CD14-positive monocyte (primary cell): ENCODE measurements around the gene AZGP1. TPM values are rescaled to one million over a fixed set of nuclear protein-coding genes. Genes with fewer than 3 reads are reported as not detected.

Experiments used
- DNase-seq, 3 donors: peaks; one replicate each; pipeline ENCODE4 v3.0.0-alpha.2; 2011 to 2022
- H2AFZ ChIP-seq: 2 replicates; pipeline ENCODE4 v1.6.0; 2012; ENCODE audit warnings: mild to moderate bottlenecking, low read depth, low read length, inconsistent platforms; ENCODE audit not compliant: insufficient read depth, poor library complexity, severe bottlenecking
- H3K27ac ChIP-seq, 2 donors: 1 replicate in 1 of 2; 2 replicates in 1 of 2; pipeline ENCODE4 v1.5.1; 2012 to 2013; ENCODE audit warnings: low read length in 2 of 2, control low read depth in 1 of 2, inconsistent platforms in 1 of 2, low read depth in 1 of 2, mild to moderate bottlenecking in 1 of 2
- H3K27me3 ChIP-seq, 2 donors: one replicate each; pipeline versions ENCODE4 v1.6.0 to v1.6.1; 2011 to 2013; ENCODE audit warnings: low read length in 2 of 2; ENCODE audit not compliant: control insufficient read depth in 2 of 2, insufficient read depth in 2 of 2
- H3K36me3 ChIP-seq, 2 donors: replicated peaks in 1 of 2; 1 replicate in 1 of 2; 2 replicates in 1 of 2; pipeline versions ENCODE4 v1.5.1 to v1.6.1; 2012 to 2013; ENCODE audit warnings: low read length in 2 of 2, control low read depth in 1 of 2, inconsistent platforms in 1 of 2, mild to moderate bottlenecking in 1 of 2; ENCODE audit not compliant: insufficient read depth in 2 of 2, control insufficient read depth in 1 of 2
- H3K4me1 ChIP-seq, 2 donors: 1 replicate in 1 of 2; 2 replicates in 1 of 2; pipeline versions ENCODE4 v1.5.1 to v1.6.1; 2012 to 2013; ENCODE audit warnings: low read length in 2 of 2, control low read depth in 1 of 2, inconsistent platforms in 1 of 2, mild to moderate bottlenecking in 1 of 2, moderate library complexity in 1 of 2; ENCODE audit not compliant: insufficient read depth in 2 of 2, control insufficient read depth in 1 of 2
- H3K4me2 ChIP-seq: replicated peaks from 2 replicates; pipeline ENCODE3; 2012; ENCODE audit warnings: low read length, moderate library complexity, mild to moderate bottlenecking; ENCODE audit not compliant: poor library complexity, severe bottlenecking; ENCODE audit errors: extremely low read depth
- H3K4me3 ChIP-seq, 3 experiments: fragments of 200-600 bp in 1 of 3; sonication (generic) in 1 of 3; replicated peaks in 1 of 3; 1 replicate in 2 of 3; 2 replicates in 1 of 3; pipeline ENCODE4 v1.5.1; 2011 to 2013; ENCODE audit warnings: low read length in 3 of 3, mild to moderate bottlenecking in 3 of 3, control low read depth in 2 of 3, low read depth in 2 of 3, inconsistent platforms in 1 of 3, moderate library complexity in 1 of 3
- H3K79me2 ChIP-seq: 2 replicates; pipeline ENCODE4 v1.6.0; 2012; ENCODE audit warnings: mild to moderate bottlenecking, control low read depth, inconsistent platforms, low read length, moderate library complexity; ENCODE audit not compliant: insufficient read depth
- H3K9ac ChIP-seq: 2 replicates; pipeline ENCODE4 v1.6.0; 2017; ENCODE audit warnings: low read length, mild to moderate bottlenecking; ENCODE audit not compliant: insufficient read depth, poor library complexity, severe bottlenecking
- H3K9me3 ChIP-seq, 2 donors: replicated peaks in 1 of 2; 1 replicate in 1 of 2; 2 replicates in 1 of 2; pipeline versions ENCODE4 v1.5.1 to v1.6.1; 2012 to 2013; ENCODE audit warnings: low read length in 2 of 2, control low read depth in 1 of 2; ENCODE audit not compliant: control insufficient read depth in 1 of 2, insufficient read depth in 1 of 2
- H4K20me1 ChIP-seq: 2 replicates; pipeline ENCODE4 v1.6.0; 2012; ENCODE audit warnings: mild to moderate bottlenecking, low read length, control low read depth, moderate library complexity; ENCODE audit not compliant: insufficient read depth
- H3K27ac Mint-ChIP-seq, 7 donors: one replicate each; pipeline ENCODE4 v1.8.0; 2020; ENCODE audit warnings: mild to moderate bottlenecking in 7 of 7, mixed read lengths in 7 of 7, moderate library complexity in 6 of 7, inconsistent platforms in 2 of 7
- H3K27me3 Mint-ChIP-seq, 3 donors: one replicate each; pipeline ENCODE4 v1.8.0; 2021 to 2022; ENCODE audit warnings: low read depth in 3 of 3, mild to moderate bottlenecking in 3 of 3, mixed read lengths in 3 of 3, moderate library complexity in 3 of 3, inconsistent platforms in 1 of 3
- H3K36me3 Mint-ChIP-seq, 2 donors: one replicate each; pipeline ENCODE4 v1.8.0; 2020; ENCODE audit warnings: mixed read lengths in 2 of 2, inconsistent platforms in 1 of 2, mild to moderate bottlenecking in 1 of 2
- H3K4me1 Mint-ChIP-seq: one replicate; pipeline ENCODE4 v1.8.0; 2020; ENCODE audit warnings: mild to moderate bottlenecking, mixed read lengths
- H3K4me3 Mint-ChIP-seq, 2 donors: one replicate each; pipeline ENCODE4 v1.8.0; 2020; ENCODE audit warnings: mild to moderate bottlenecking in 2 of 2, mixed read lengths in 2 of 2, moderate library complexity in 1 of 2
- H3K9me3 Mint-ChIP-seq, 7 donors: one replicate each; pipeline ENCODE4 v1.8.0; 2020 to 2022; ENCODE audit warnings: mixed read lengths in 7 of 7, mild to moderate bottlenecking in 6 of 7, moderate library complexity in 6 of 7, inconsistent platforms in 2 of 7
- CTCF ChIP-seq: fragments of 200-600 bp; IDR thresholded peaks from one replicate; pipeline ENCODE4 v1.8.0; 2022; ENCODE audit warnings: antibody characterized with exemption, mild to moderate bottlenecking
- WGBS: methylation state at CpG from one replicate; pipeline ENCODE4 v1.1.5; 2013; ENCODE audit warnings: missing lambda C conversion rate; ENCODE audit not compliant: insufficient coverage; 5-methylcytosine and 5-hydroxymethylcytosine counted together
- intact Hi-C, 2 donors: fragments of 100-400 bp; cut with micrococcal nuclease; formaldehyde crosslinking; loops; one replicate each; pipeline versions ENCODE4 v1.15.0 to v1.15.1; 2023
- polyA plus RNA-seq, 3 donors: library from polyadenylated mRNA; depleted of rRNA in 1 of 3; unstranded in 2 of 3; stranded (reverse) in 1 of 3; fragments of 300-500 nt in 2 of 3; fragments of >200 nt in 1 of 3; fragmentation: Illumina TruSeq in 2 of 3; gene quantifications; 1 replicate in 2 of 3; 2 replicates in 1 of 3; pipeline ENCODE4 v1.2.3, GENCODE V29; 2012 to 2021
- small RNA-seq: library from RNA; depleted of rRNA; stranded (forward); fragments of <200 nt; gene quantifications from one replicate; pipeline ENCODE3, GENCODE V24; 2012; ENCODE audit warnings: low read depth; ENCODE audit not compliant: insufficient read length

AZGP1 gene
- polyA plus RNA-seq, 3 donors = not detected

DNA sequence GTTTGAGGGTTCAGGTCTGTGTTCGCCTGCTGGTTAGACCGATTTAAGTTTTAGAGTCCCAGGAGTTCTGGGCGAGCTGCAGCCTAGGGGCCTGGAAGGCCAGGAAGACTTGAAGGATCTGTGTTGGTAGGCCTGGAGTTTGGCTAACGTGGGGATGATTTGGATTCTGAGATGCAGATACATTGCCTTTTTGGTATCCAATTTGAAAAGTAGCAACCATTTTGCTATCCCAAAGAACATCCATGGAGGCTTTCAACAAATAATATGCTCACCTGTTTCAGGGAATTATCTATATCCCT is 56.1 kb downstream of the AZGP1 start:
- Mint-ChIP-seq H3K9me3 (peaks cover 0 to 3% (median 0%) of the 10 kb centered on the region in 7 donors), H3K4me3 (peak overlapping the region; percentile 87 to 94), H3K27ac (peak overlapping the region; percentile 93 to 97 (median 96)), H3K36me3 (peaks cover 36 to 37% of the 10 kb centered on the region in 2 donors), H3K27me3 (peaks cover 2 to 3% (median 3%) of the 10 kb centered on the region in 3 donors), H3K4me1 (peaks cover 33% of the 10 kb centered on the region)
- H2AFZ ChIP-seq = peak overlapping the region; percentile 96
- H3K27ac ChIP-seq = peak overlapping the region; percentile 90 to 91
- H3K4me1 ChIP-seq = peaks cover 28 to 38% of the 10 kb centered on the region in 2 donors
- peaks cover 37% of the 10 kb centered on the region for H4K20me1 ChIP-seq
- H3K9ac ChIP-seq = peak overlapping the region; percentile 94
- 71% methylated on average over 1 of the region's 4 CpGs for WGBS
- DNase-seq = no peak
- H3K36me3 ChIP-seq = peaks cover 18 to 26% of the 10 kb centered on the region in 2 donors
- no peaks in the 10 kb centered on the region for H3K9me3 ChIP-seq
- peak overlapping the region; percentile 57 to 85 (median 68) for H3K4me3 ChIP-seq
- H3K79me2 ChIP-seq = peaks cover 45% of the 10 kb centered on the region
- peak overlapping the region; percentile 88 for H3K4me2 ChIP-seq
- H3K27me3 ChIP-seq = no peaks in the 10 kb centered on the region
- no peak for TF ChIP-seq CTCF
- intact Hi-C loops = loop anchor here (5.0 to 10.0 kb wide), 2 partner anchors 135 to 208 kb away; partner anchors contain the start of gene MBLAC1 (in 1 of the 2)

- Histone ChIP-seq H2AFZ (peak within 1 kb of the TSS; percentile 96), H3K4me1 (peaks cover 28 to 38% of the 10 kb centered on the region in 2 donors)
Observed at GRCh38 chr7:99918959-99919813, 56.6 kb downstream of the AZGP1 start, which contains the start of gene TRIM4. Gene TRIM4 (minus strand): TSS chr7:99919530. CDS start chr7:99919401, 129 bp downstream.

More at GRCh38 chr7:99918959-99919813, 56.6 kb downstream of the AZGP1 start, which contains the start of gene TRIM4:
- Histone ChIP-seq H3K27ac (peak within 1 kb of the TSS; percentile 90 to 91), H3K4me2 (peak within 1 kb of the TSS; percentile 88), H3K27me3 (no peaks in the 10 kb centered on the region), H3K9ac (peak within 1 kb of the TSS; percentile 94), H3K36me3 (peaks cover 18 to 26% of the 10 kb centered on the region in 2 donors), H3K9me3 (no peaks in the 10 kb centered on the region), H3K79me2 (peaks cover 51% of the 10 kb centered on the region), H4K20me1 (peaks cover 42% of the 10 kb centered on the region), H3K4me3 (peak within 1 kb of the TSS; percentile 57 to 85 (median 68))
- H3K27ac Mint-ChIP-seq = peak within 1 kb of the TSS; percentile 93 to 97 (median 96)
- 2% methylated on average over 80 of the region's 81 CpGs for WGBS
- peaks cover 0 to 3% (median 0%) of the 10 kb centered on the region in 7 donors for H3K9me3 Mint-ChIP-seq
- H3K36me3 Mint-ChIP-seq = peaks cover 36 to 41% of the 10 kb centered on the region in 2 donors
- DNase-seq = peak; percentile 88 to 92 (median 90)
- H3K27me3 Mint-ChIP-seq = peaks cover 2 to 3% (median 3%) of the 10 kb centered on the region in 3 donors
- no peak for TF ChIP-seq CTCF
- intact Hi-C loops = loop anchor here (10.0 kb wide), 1 partner anchor 136 kb away; no protein-coding TSS in a partner anchor
- peak within 1 kb of the TSS; percentile 87 to 94 for H3K4me3 Mint-ChIP-seq
- H3K4me1 Mint-ChIP-seq = peaks cover 33% of the 10 kb centered on the region

Small RNA genes within 50 kb of the gene (small RNA-seq; reads per million reads assigned to genes)
- gene RF00019 = not detected
- gene RF00561 = not detected

Other genes with a start within 250 kb of the AZGP1 start
- gene CYP3A7, start 240.8 kb downstream of the AZGP1 start, polyA plus RNA-seq = not detected
- gene CYP3A4, start 191.8 kb downstream of the AZGP1 start, polyA plus RNA-seq = not detected
- gene CYP3A43, start 148.0 kb downstream of the AZGP1 start, polyA plus RNA-seq = not detected
- gene OR2AE1, start 99.0 kb downstream of the AZGP1 start, polyA plus RNA-seq = not detected
- gene TRIM4, start 56.5 kb downstream of the AZGP1 start, polyA plus RNA-seq = 10 to 100 TPM; 10.8 to 17.9 (median 12.5) TPM
- not detected for gene GJC3, start 46.4 kb downstream of the AZGP1 start, polyA plus RNA-seq
- gene ZKSCAN1, start 39.6 kb upstream of the AZGP1 start, polyA plus RNA-seq = 10 to 100 TPM; 10.4 to 24.3 (median 10.7) TPM
- gene ZSCAN21, start 73.7 kb upstream of the AZGP1 start, polyA plus RNA-seq = 1 to 10 TPM; 1.5 to 4.6 (median 4.4) TPM
- 10 to 100 TPM in 1 of 3 donors, 1 to 10 TPM in 2; 7.1 to 13.4 (median 8.9) TPM for gene ZNF3, start 105.7 kb upstream of the AZGP1 start, polyA plus RNA-seq
- gene COPS6, start 112.9 kb upstream of the AZGP1 start, polyA plus RNA-seq = 100 to 1,000 TPM in 2 of 3 donors, 10 to 100 TPM in 1; 77.1 to 119 (median 109) TPM
- 10 to 100 TPM in 1 of 3 donors, 1 to 10 TPM in 2; 6.9 to 61.1 (median 8.8) TPM for gene MCM7, start 125.4 kb upstream of the AZGP1 start, polyA plus RNA-seq
- gene AP4M1, start 125.6 kb upstream of the AZGP1 start, polyA plus RNA-seq = 10 to 100 TPM; 10.5 to 13.1 (median 12.6) TPM
- 10 to 100 TPM in 2 of 3 donors, 1 to 10 TPM in 1; 9.6 to 28.9 (median 11.0) TPM for gene TAF6, start 143.3 kb upstream of the AZGP1 start, polyA plus RNA-seq
- gene CNPY4, start 143.6 kb upstream of the AZGP1 start, polyA plus RNA-seq = 1 to 10 TPM; 6.2 to 6.8 (median 6.2) TPM
- gene MBLAC1, start 150.9 kb upstream of the AZGP1 start, polyA plus RNA-seq = under 1 TPM; 0.57 to 0.81 (median 0.59) TPM
- gene LAMTOR4, start 172.9 kb upstream of the AZGP1 start, polyA plus RNA-seq = 100 to 1,000 TPM; 533 to 754 (median 621) TPM
- 10 to 100 TPM in 1 of 3 donors, 1 to 10 TPM in 2; 1.0 to 38.4 (median 1.6) TPM for gene TRAPPC14, start 182.7 kb upstream of the AZGP1 start, polyA plus RNA-seq
- under 1 TPM in 1 of 3 donors, not detected in 2; 0.31 TPM for gene GAL3ST4, start 192.6 kb upstream of the AZGP1 start, polyA plus RNA-seq
- under 1 TPM in 1 of 3 donors, not detected in 2; 0.91 TPM for gene GPC2, start 201.3 kb upstream of the AZGP1 start, polyA plus RNA-seq
- under 1 TPM in 2 of 3 donors, not detected in 1; 0.39 TPM for gene STAG3, start 201.9 kb upstream of the AZGP1 start, polyA plus RNA-seq
- under 1 TPM in 2 of 3 donors, not detected in 1; 0.27 to 0.38 TPM for gene PVRIG, start 243.9 kb upstream of the AZGP1 start, polyA plus RNA-seq